Duodenal mucosa (tissue), 2 donors: ENCODE data around the gene SLC6A18.

ENCODE experiments used
- H3K27ac ChIP-seq: one replicate; pipeline ENCODE4 v1.7.0; 2013; ENCODE audit warnings: low read depth, low read length
- H3K27me3 ChIP-seq, 2 donors: one replicate each; pipeline ENCODE4 v1.7.0; 2013; ENCODE audit warnings: low read length in 2 of 2, control low read depth in 1 of 2; ENCODE audit not compliant: insufficient read depth in 2 of 2, control insufficient read depth in 1 of 2
- H3K36me3 ChIP-seq, 2 donors: one replicate each; pipeline ENCODE4 v1.7.0; 2013; ENCODE audit warnings: low read length in 2 of 2, control low read depth in 1 of 2; ENCODE audit not compliant: insufficient read depth in 2 of 2, control insufficient read depth in 1 of 2
- H3K4me1 ChIP-seq, 2 donors: one replicate each; pipeline ENCODE4 v1.7.0; 2013; ENCODE audit warnings: low read length in 2 of 2, control low read depth in 1 of 2; ENCODE audit not compliant: insufficient read depth in 2 of 2, control insufficient read depth in 1 of 2
- H3K4me3 ChIP-seq, 2 donors: one replicate each; pipeline ENCODE4 v1.7.0; 2013; ENCODE audit warnings: low read length in 2 of 2, low read depth in 1 of 2
- H3K9ac ChIP-seq, 2 donors: one replicate each; pipeline ENCODE4 v1.7.0; 2013; ENCODE audit warnings: low read length in 2 of 2, low read depth in 1 of 2
- H3K9me3 ChIP-seq, 2 donors: one replicate each; pipeline ENCODE4 v1.7.0; 2013; ENCODE audit warnings: low read length in 2 of 2, control low read depth in 1 of 2; ENCODE audit not compliant: control insufficient read depth in 1 of 2

SLC6A18 gene, protein sequence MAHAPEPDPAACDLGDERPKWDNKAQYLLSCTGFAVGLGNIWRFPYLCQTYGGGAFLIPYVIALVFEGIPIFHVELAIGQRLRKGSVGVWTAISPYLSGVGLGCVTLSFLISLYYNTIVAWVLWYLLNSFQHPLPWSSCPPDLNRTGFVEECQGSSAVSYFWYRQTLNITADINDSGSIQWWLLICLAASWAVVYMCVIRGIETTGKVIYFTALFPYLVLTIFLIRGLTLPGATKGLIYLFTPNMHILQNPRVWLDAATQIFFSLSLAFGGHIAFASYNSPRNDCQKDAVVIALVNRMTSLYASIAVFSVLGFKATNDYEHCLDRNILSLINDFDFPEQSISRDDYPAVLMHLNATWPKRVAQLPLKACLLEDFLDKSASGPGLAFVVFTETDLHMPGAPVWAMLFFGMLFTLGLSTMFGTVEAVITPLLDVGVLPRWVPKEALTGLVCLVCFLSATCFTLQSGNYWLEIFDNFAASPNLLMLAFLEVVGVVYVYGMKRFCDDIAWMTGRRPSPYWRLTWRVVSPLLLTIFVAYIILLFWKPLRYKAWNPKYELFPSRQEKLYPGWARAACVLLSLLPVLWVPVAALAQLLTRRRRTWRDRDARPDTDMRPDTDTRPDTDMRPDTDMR

GRCh38 chr5:1225081-1225480 is at the start of gene SLC6A18:
Gene SLC6A18, plus strand, starts transcription at chr5:1225381. Its CDS starts 97 bp downstream, at chr5:1225478.
- Histone ChIP-seq H3K9me3 (no peaks in the 10 kb centered on the region), H3K27ac (no peak within 1 kb of the TSS), H3K4me3 (no peak within 1 kb of the TSS), H3K27me3 (no peaks in the 10 kb centered on the region), H3K9ac (no peak within 1 kb of the TSS), H3K4me1 (no peaks in the 10 kb centered on the region), H3K36me3 (peaks cover 12 to 34% of the 10 kb centered on the region in 2 donors)

DNA sequence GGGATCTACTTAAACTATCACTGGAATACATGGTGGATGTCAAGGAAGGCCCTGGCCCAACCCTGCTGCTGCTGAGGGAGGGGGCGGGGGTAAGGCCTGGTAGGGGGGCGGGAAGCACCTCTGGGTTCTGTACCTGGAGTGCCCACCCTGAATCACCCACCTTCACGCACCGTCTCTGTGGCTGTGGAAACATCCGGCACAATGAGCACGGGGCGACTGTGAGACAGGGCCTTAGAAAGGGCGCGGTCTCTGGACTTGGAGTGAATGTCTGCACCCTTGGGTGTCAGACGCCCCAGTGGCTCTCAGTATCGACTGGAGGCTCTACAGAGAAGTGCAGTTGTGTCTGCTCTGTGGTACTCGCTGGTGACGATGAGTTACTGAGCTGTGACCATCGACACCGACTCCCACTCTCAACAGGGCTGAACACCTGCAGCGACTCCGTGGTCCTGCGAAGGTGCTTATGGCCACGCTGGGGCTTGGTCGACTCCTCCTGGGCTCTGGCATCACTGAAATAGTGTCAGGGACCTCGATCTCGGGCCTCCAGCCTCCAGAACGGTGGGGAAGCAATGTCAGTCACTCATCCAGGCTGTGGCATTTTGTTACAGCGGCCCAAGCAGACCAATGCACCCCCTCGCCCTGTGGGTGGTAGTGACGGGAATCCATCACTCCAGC is 49.2 kb upstream of the SLC6A18 start:
- Histone ChIP-seq H3K36me3 (no peaks in the 10 kb centered on the region), H3K4me3 (no peak overlapping the region), H3K4me1 (peaks cover 0 to 17% of the 10 kb centered on the region in 2 donors), H3K9me3 (no peaks in the 10 kb centered on the region), H3K9ac (no peak overlapping the region), H3K27me3 (no peaks in the 10 kb centered on the region), H3K27ac (no peak overlapping the region)

- Histone ChIP-seq H3K9me3 (no peaks in the 10 kb centered on the region), H3K36me3 (no peaks in the 10 kb centered on the region), H3K4me3 (no peak overlapping the region), H3K27ac (no peak overlapping the region), H3K9ac (no peak overlapping the region), H3K4me1 (peaks cover 2 to 25% of the 10 kb centered on the region in 2 donors), H3K27me3 (no peaks in the 10 kb centered on the region)
These were observed 48.4 kb upstream of the SLC6A18 start for GRCh38 chr5:1176473-1177391.

GRCh38 chr5:1177826-1178528 is 47.2 kb upstream of the SLC6A18 start:
- no peaks in the 10 kb centered on the region for H3K9me3 ChIP-seq
- peaks cover 5 to 29% of the 10 kb centered on the region in 2 donors for H3K4me1 ChIP-seq
- H3K27ac ChIP-seq = no peak overlapping the region
- no peak overlapping the region for H3K9ac ChIP-seq
- no peak overlapping the region for H3K4me3 ChIP-seq
- H3K36me3 ChIP-seq = no peaks in the 10 kb centered on the region
- no peaks in the 10 kb centered on the region for H3K27me3 ChIP-seq

DNA sequence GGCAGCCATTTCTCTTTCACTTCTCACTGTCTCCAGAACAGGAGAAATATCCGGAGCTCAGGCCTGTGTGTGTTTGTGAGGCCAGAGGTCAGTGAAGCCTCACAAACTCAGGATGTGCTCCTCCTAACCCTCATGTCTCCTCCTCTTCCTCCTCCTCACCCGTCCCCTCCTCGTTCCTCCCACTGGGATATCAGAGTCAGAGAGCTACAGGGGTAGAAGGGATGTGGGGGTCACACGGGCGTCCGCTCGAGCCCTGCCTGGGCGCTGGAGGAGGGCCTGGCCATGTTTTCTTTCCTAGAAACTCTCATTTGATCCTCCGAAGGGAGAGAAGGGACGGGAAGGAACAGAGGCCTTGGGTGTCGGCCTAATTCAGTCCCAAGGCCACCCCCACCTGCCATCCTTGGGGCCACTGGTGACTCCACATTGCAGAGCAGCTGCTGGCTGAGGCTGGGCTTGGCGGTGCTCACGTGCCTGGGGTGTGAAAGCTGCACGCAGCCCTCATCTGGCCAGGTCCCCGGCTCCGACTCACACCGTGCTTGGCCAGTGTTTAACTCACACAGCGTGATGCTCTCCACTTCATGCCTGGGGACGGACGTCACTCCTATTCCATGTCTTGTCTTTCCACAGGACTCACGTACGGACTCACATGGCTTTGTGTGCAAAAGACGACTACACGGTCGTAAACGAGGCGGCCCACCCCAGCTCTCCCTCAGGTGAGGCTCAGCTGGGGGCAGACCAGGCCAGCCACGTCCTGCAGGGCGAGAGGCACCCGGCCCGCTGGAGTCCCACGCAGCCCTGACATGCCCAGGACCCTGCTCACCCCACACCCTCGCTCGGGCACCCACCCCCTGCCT is 46.4 kb upstream of the SLC6A18 start:
- Histone ChIP-seq H3K4me1 (peaks cover 13 to 36% of the 10 kb centered on the region in 2 donors), H3K27ac (no peak overlapping the region), H3K4me3 (no peak overlapping the region), H3K36me3 (no peaks in the 10 kb centered on the region), H3K9ac (no peak overlapping the region), H3K9me3 (no peaks in the 10 kb centered on the region), H3K27me3 (no peaks in the 10 kb centered on the region)

DNA sequence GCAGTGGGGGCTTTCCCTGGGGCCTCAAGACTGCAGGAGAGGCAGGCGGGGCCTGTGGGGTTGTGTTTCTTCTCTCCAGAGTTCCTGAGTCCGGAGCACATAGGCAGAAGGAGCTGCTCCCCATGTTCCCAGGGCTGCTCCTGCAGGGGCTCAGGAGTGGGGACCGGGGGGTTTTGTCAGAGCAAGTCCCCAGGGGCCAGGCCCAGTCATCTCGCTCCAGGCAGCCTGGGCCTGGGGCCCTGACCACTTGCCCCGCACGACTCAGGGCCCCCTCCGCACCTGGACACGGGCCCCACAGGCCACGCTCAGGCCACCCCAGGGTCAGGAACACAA is 45.8 kb upstream of the SLC6A18 start:
- no peak overlapping the region for H3K27ac ChIP-seq
- no peaks in the 10 kb centered on the region for H3K27me3 ChIP-seq
- no peak overlapping the region for H3K9ac ChIP-seq

GRCh38 chr5:1180096-1180495 is 45.1 kb upstream of the SLC6A18 start:
- Histone ChIP-seq H3K27ac (no peak overlapping the region), H3K36me3 (no peaks in the 10 kb centered on the region), H3K27me3 (no peaks in the 10 kb centered on the region), H3K4me1 (peaks cover 26 to 50% of the 10 kb centered on the region in 2 donors), H3K9me3 (no peaks in the 10 kb centered on the region), H3K4me3 (no peak overlapping the region), H3K9ac (no peak overlapping the region)

More for the DNA sequence above, 45.8 kb upstream of the SLC6A18 start:
- H3K36me3 ChIP-seq = no peaks in the 10 kb centered on the region
- no peak overlapping the region for H3K4me3 ChIP-seq
- peaks cover 18 to 42% of the 10 kb centered on the region in 2 donors for H3K4me1 ChIP-seq
- no peaks in the 10 kb centered on the region for H3K9me3 ChIP-seq

DNA sequence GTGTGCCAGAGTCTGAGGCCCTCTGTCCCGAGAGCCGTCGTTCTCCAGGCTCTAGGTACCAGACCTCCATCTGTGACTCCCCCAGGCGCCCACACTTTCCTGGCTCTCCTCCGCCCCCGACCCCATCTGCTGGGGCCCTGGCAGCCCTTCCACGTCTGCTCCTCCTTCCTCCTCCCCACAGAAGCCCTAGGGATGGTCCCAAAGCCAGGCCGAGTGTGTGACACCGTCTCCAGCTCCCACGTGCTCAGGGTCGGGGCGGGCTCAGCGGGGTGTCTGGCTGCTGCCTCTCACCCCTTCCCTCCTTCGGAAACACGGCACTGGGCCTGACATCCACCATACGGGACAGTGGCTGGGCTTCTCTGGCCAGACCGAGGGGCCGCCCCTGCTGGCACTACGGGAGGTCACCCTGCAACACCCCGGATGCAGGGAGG is 44.3 kb upstream of the SLC6A18 start:
- Histone ChIP-seq H3K9me3 (no peaks in the 10 kb centered on the region), H3K9ac (peak overlapping the region; percentile 4 to 18), H3K27ac (no peak overlapping the region), H3K36me3 (no peaks in the 10 kb centered on the region), H3K4me3 (peak overlapping the region; percentile 29 to 46), H3K27me3 (no peaks in the 10 kb centered on the region), H3K4me1 (peaks cover 34 to 57% of the 10 kb centered on the region in 2 donors)
